ENCODE results near the gene TMSB4X. TPM values are rescaled to one million over a fixed set of nuclear protein-coding genes. Genes with fewer than 3 reads are reported as not detected.
A peak's percentile ranks its signal among the peaks of the same experiment; 100 is the strongest.

The TMSB4X gene
- total and polyA plus RNA-seq, 2 of the 4 experiments (the other 2 are of a cell fraction) = 4,648 to 11,116 TPM

DNA sequence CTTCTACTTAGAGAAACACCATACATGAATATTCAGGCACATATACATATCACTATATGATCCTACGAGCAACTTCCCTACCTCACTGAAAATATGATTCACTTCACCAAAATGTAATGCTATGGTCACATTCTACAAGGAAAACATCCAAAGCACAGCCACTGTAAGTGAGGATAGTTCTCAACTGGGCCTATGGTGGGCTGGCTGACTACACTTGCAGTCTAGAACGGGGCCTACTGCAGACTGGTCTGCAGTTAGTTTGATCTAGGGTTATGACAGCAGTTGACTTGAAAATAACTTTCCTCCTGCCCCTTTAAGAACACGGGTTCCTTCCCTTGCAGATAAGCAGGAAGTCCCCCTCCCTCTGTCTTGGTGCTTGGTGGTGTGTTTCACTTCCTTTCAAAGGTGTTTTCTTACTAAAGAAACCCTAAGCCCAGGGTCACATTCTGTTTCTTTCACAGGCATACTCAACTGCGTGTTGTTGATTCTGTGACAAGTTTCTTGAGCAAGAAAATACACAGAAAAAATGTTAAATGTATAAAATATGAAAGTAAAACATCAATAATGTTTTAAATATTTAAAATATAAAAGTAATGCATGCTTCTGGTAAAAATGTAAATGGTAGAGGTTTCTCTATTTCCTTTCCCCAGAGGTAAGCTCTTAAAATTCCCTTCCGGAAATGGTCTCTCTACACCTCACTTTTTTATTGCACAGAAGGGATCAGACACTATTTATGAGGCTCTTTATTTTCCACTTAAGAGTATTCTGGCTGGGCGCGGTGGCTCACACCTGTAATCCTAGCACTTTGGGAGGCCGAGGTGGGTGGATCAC, 18.0 kb upstream of the TMSB4X start:
- no peak overlapping the region for H3K4me3 ChIP-seq (ENCODE audit: insufficient read depth, low read depth, low read length)
- H2BK20ac ChIP-seq (ENCODE audit: low read depth, low read length) = peak overlapping the region; percentile 95
- in situ Hi-C loops (cut with MboI; ENCODE audit: low sequenced_read_pairs) = loop anchor here (10.0 to 25.0 kb wide), 3 partner anchors 698 to 1080 kb away; partner anchors contain the start of genes GEMIN8, OFD1, TCEANC and TRAPPC2
- ChIA-PET CTCF (interaction anchor here (1.5 kb wide), 1 partner anchor 10 kb away, joined by 7 read pairs; no protein-coding TSS in a partner anchor), POLR2A (ENCODE audit: unreplicated experiment) (interaction anchor here (0.5 to 1.4 kb wide), 3 partner anchors 18 to 19 kb away, joined by 3 to 6 read pairs (median 3); partner anchors contain the start of gene TMSB4X)
- H3K27me3 ChIP-seq (ENCODE audit: control insufficient read depth, insufficient read depth, low read length) = no peaks in the 10 kb centered on the region
- H3K56ac ChIP-seq (ENCODE audit: extremely low read depth, insufficient read depth, low read length) = peak overlapping the region; percentile 69
- H3K4me1 ChIP-seq (ENCODE audit: control insufficient read depth, insufficient read depth, low read length) = peaks cover 9% of the 10 kb centered on the region
- H3K9me3 ChIP-seq (ENCODE audit: control insufficient read depth, insufficient read depth, low read length) = no peaks in the 10 kb centered on the region
- peak overlapping the region; percentile 71 for H4K5ac ChIP-seq (ENCODE audit: low read depth, low read length)
- TF ChIP-seq BHLHE40 (IDR thresholded peaks at IDR 0.05; ENCODE audit: low read depth, low read length) (no peak), RAD21 (IDR thresholded peaks at IDR 0.05; ENCODE audit: low read length) (no peak), SMC3 (IDR thresholded peaks at IDR 0.05; ENCODE audit: low read depth, low read length) (no peak), MXI1 (IDR thresholded peaks at IDR 0.05; ENCODE audit: borderline replicate concordance, low read depth, low read length) (no peak), POLR2A (IDR thresholded peaks at IDR 0.05; ENCODE audit: low read depth, low read length) (no peak), MAFK (IDR thresholded peaks at IDR 0.05; ENCODE audit: low read depth, low read length) (no peak), CEBPB (IDR thresholded peaks at IDR 0.05; ENCODE audit: low read depth, low read length) (no peak)
- TF ChIP-seq, protein P1, sequence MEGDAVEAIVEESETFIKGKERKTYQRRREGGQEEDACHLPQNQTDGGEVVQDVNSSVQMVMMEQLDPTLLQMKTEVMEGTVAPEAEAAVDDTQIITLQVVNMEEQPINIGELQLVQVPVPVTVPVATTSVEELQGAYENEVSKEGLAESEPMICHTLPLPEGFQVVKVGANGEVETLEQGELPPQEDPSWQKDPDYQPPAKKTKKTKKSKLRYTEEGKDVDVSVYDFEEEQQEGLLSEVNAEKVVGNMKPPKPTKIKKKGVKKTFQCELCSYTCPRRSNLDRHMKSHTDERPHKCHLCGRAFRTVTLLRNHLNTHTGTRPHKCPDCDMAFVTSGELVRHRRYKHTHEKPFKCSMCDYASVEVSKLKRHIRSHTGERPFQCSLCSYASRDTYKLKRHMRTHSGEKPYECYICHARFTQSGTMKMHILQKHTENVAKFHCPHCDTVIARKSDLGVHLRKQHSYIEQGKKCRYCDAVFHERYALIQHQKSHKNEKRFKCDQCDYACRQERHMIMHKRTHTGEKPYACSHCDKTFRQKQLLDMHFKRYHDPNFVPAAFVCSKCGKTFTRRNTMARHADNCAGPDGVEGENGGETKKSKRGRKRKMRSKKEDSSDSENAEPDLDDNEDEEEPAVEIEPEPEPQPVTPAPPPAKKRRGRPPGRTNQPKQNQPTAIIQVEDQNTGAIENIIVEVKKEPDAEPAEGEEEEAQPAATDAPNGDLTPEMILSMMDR (conservative IDR thresholded peaks at IDR 0.05; ENCODE audit: low read depth, low read length) = no peak
- H2AK9ac ChIP-seq (replicated peaks; ENCODE audit: low read depth, low read length, poor library complexity) = peak overlapping the region; percentile 22
- WGBS, 2 experiments (ENCODE audit: extremely low coverage in 2 of 2, insufficient read length in 1 of 2) = no CpG with 5 or more reads among the region's 8 CpGs
- H3K27ac ChIP-seq (ENCODE audit: insufficient read depth, low read length) = peak overlapping the region; percentile 97
- intact Hi-C loops (cut with micrococcal nuclease) = no loop called here
- H3K9ac ChIP-seq (ENCODE audit: low read depth, low read length) = peak overlapping the region; percentile 67; the same call in 1 of the 2 replicates
- H3K14ac ChIP-seq (replicated peaks; ENCODE audit: low read depth, low read length) = peak overlapping the region; percentile 94
- peak overlapping the region; percentile 99 for H2BK120ac ChIP-seq (ENCODE audit: low read depth, low read length)
- DNase-seq (peak; percentile 63), ATAC-seq (ENCODE audit: low read depth) (peak; percentile 79)
- dilution Hi-C loops (cut with HindIII; ENCODE audit: low sequenced_read_pairs, unreplicated experiment) = no loop called here
- H3K4ac ChIP-seq (ENCODE audit: low read depth, low read length) = peak overlapping the region; percentile 100
- H2AK5ac ChIP-seq (ENCODE audit: low read depth, low read length) = peak overlapping the region; percentile 50
- no TSS peak for BruUV-seq (replicated peaks)
- peaks cover 8% of the 10 kb centered on the region for H3K9me1 ChIP-seq (ENCODE audit: insufficient read depth, low read length)
- peak overlapping the region; percentile 33; the same call in 1 of the 2 replicates for H3K4me2 ChIP-seq (ENCODE audit: low read depth, low read length)
- H3K23ac ChIP-seq (ENCODE audit: low read depth, low read length) = peak overlapping the region; percentile 96
- peak overlapping the region; percentile 70 for H3K18ac ChIP-seq (ENCODE audit: low read depth, low read length)
- no peaks in the 10 kb centered on the region for H3K36me3 ChIP-seq (ENCODE audit: control insufficient read depth, insufficient read depth, low read length)
- peak overlapping the region; percentile 77 for H2AFZ ChIP-seq (replicated peaks; ENCODE audit: low read length, poor library complexity)
- H4K91ac ChIP-seq (ENCODE audit: insufficient read depth, low read depth, low read length) = peak overlapping the region; percentile 99
- H3K79me1 ChIP-seq (ENCODE audit: low read depth in 1 of 2, low read length in 2 of 2) = peaks cover 0 to 4% of the 10 kb centered on the region in 2 experiments; a peak in 1 of 4 replicates
- H4K8ac ChIP-seq (ENCODE audit: low read depth in 2 of 2, low read length in 2 of 2) = peak overlapping the region; percentile 80 to 97
- H2BK5ac ChIP-seq (ENCODE audit: low read depth, low read length, poor library complexity, severe bottlenecking) = peak overlapping the region; percentile 88
- no peaks in the 10 kb centered on the region for H4K20me1 ChIP-seq (ENCODE audit: insufficient read depth, low read length)
- peak overlapping the region; percentile 71 for H2BK15ac ChIP-seq (ENCODE audit: low read depth, low read length)
